GM23338 (cell line): ENCODE data around the gene BECN2. TPM values are rescaled to one million over a fixed set of nuclear protein-coding genes. Genes with fewer than 3 reads are reported as not detected.

Experiments
- ATAC-seq: fragments of 200-7000 bp; cut with Tn5 transposase; 3 replicates; pipeline ENCODE4 v1.9.1; 2020
- DNase-seq: peaks from one replicate; pipeline ENCODE4 v3.0.0-alpha.2; 2015; ENCODE audit warnings: low spot score
- H2AFZ ChIP-seq: fragments of 200-600 bp; sonication (generic); 2 replicates; pipeline ENCODE4 v1.8.0; 2016; ENCODE audit warnings: antibody characterized with exemption, mild to moderate bottlenecking, moderate library complexity
- H3F3A ChIP-seq: fragments of 200-600 bp; sonication (generic); replicated peaks from 2 replicates; pipeline ENCODE4 v1.8.0; 2017; ENCODE audit warnings: antibody characterized with exemption, mixed run types, low read depth
- H3K27ac ChIP-seq: fragments of 200-600 bp; sonication (generic); 2 replicates; pipeline ENCODE4 v1.6.1; 2016; ENCODE audit warnings: low read depth
- H3K27me3 ChIP-seq: fragments of 200-600 bp; sonication (generic); 2 replicates; pipeline ENCODE4 v1.8.0; 2016; ENCODE audit warnings: mild to moderate bottlenecking, mixed run types, moderate library complexity; ENCODE audit not compliant: insufficient read depth
- H3K36me3 ChIP-seq: fragments of 200-600 bp; sonication (generic); 2 replicates; pipeline ENCODE4 v1.8.0; 2016; ENCODE audit warnings: mild to moderate bottlenecking; ENCODE audit not compliant: insufficient read depth
- H3K4me1 ChIP-seq: fragments of 200-600 bp; sonication (generic); 2 replicates; pipeline ENCODE4 v1.8.0; 2016; ENCODE audit warnings: mild to moderate bottlenecking, moderate library complexity; ENCODE audit not compliant: insufficient read depth
- H3K4me2 ChIP-seq: fragments of 200-600 bp; sonication (generic); 2 replicates; pipeline ENCODE4 v1.7.1; 2017; ENCODE audit warnings: mixed run types
- H3K4me3 ChIP-seq: fragments of 200-600 bp; sonication (generic); 2 replicates; pipeline ENCODE4 v1.6.1; 2016; ENCODE audit warnings: mixed run types
- H3K79me2 ChIP-seq: fragments of 200-600 bp; sonication (generic); replicated peaks from 2 replicates; pipeline ENCODE4 v1.8.0; 2017; ENCODE audit warnings: mild to moderate bottlenecking; ENCODE audit not compliant: insufficient read depth
- H3K9me2 ChIP-seq: fragments of 200-600 bp; sonication (generic); 2 replicates; pipeline ENCODE4 v1.8.0; 2017; ENCODE audit not compliant: insufficient read depth
- H4K20me1 ChIP-seq: fragments of 200-600 bp; sonication (generic); replicated peaks from 2 replicates; pipeline ENCODE4 v1.8.0; 2017; ENCODE audit warnings: mild to moderate bottlenecking; ENCODE audit not compliant: insufficient read depth
- H3K27ac Mint-ChIP-seq: 2 replicates; pipeline ENCODE4 v1.8.0; 2020; ENCODE audit warnings: inconsistent platforms, mild to moderate bottlenecking, moderate library complexity, mixed read lengths
- H3K27me3 Mint-ChIP-seq: 3 replicates; pipeline ENCODE4 v1.8.0; 2022; ENCODE audit warnings: low read depth, mild to moderate bottlenecking, moderate library complexity, mixed read lengths, inconsistent platforms; ENCODE audit not compliant: insufficient read depth, poor library complexity
- H3K36me3 Mint-ChIP-seq: 3 replicates; pipeline ENCODE4 v1.8.0; 2021; ENCODE audit warnings: low read depth, mild to moderate bottlenecking, inconsistent platforms, moderate library complexity, mixed read lengths
- H3K4me1 Mint-ChIP-seq: 3 replicates; pipeline ENCODE4 v1.8.0; 2020; ENCODE audit warnings: mild to moderate bottlenecking, inconsistent platforms, mixed read lengths
- H3K4me3 Mint-ChIP-seq: 3 replicates; pipeline ENCODE4 v1.8.0; 2021; ENCODE audit warnings: moderate library complexity, mild to moderate bottlenecking, inconsistent platforms, mixed read lengths
- H3K9me3 Mint-ChIP-seq: 3 replicates; pipeline ENCODE4 v1.8.0; 2020; ENCODE audit warnings: moderate library complexity, mild to moderate bottlenecking, inconsistent platforms, mixed read lengths
- CREB1 ChIP-seq: fragments of 250-450 bp; sonication (Bioruptor Pico); IDR thresholded peaks from 2 replicates; pipeline ENCODE4 v1.5.0; 2020; ENCODE audit warnings: low read depth, mild to moderate bottlenecking, moderate library complexity
- EZH2 ChIP-seq: fragments of 200-600 bp; sonication (generic); IDR thresholded peaks from one replicate; pipeline ENCODE4 v1.8.0; 2017; ENCODE audit warnings: antibody characterized with exemption, mild to moderate bottlenecking, low read depth; ENCODE audit not compliant: unreplicated experiment
- EZH2phosphoT487 ChIP-seq: fragments of 200-600 bp; sonication (generic); IDR thresholded peaks from one replicate; pipeline ENCODE4 v1.8.1; 2018; ENCODE audit warnings: antibody characterized with exemption; ENCODE audit not compliant: unreplicated experiment
- JUNB ChIP-seq: IDR thresholded peaks from one replicate; pipeline ENCODE4 v1.6.1; 2016; ENCODE audit warnings: antibody characterized with exemption; ENCODE audit not compliant: unreplicated experiment
- NANOG ChIP-seq: IDR thresholded peaks from 2 replicates; pipeline ENCODE4 v1.6.1; 2016; ENCODE audit warnings: antibody characterized with exemption, borderline replicate concordance
- POLR2AphosphoS5 ChIP-seq: IDR thresholded peaks from 2 replicates; pipeline ENCODE4 v1.6.1; 2016; ENCODE audit warnings: antibody characterized with exemption, low read depth
- STAT1 ChIP-seq: IDR thresholded peaks from one replicate; pipeline ENCODE4 v1.6.1; 2016; ENCODE audit warnings: antibody characterized with exemption; ENCODE audit not compliant: unreplicated experiment
- ZNF114 ChIP-seq: fragments of 250-450 bp; sonication (Bioruptor Pico); IDR thresholded peaks from 2 replicates; pipeline ENCODE4 v1.5.0; 2020; ENCODE audit warnings: mild to moderate bottlenecking, moderate library complexity
- ZNF331 ChIP-seq: fragments of 250-450 bp; sonication (Bioruptor Pico); IDR thresholded peaks from 2 replicates; pipeline ENCODE4 v1.5.0; 2020; ENCODE audit warnings: low read depth, mild to moderate bottlenecking, moderate library complexity
- polyA plus RNA-seq: library from polyadenylated mRNA; unstranded; fragments of >200 nt; fragmentation: Nextera tagmentation; extraction: Ambion mirVana; gene quantifications from 2 replicates; pipeline ENCODE4 v1.2.1, GENCODE V29; 2016
- total RNA-seq: library from RNA; depleted of rRNA; stranded (reverse); fragments of >200 nt; shearing (Covaris generic); gene quantifications from 2 replicates; pipeline ENCODE4 v1.2.3, GENCODE V29; 2014
- TF ChIP-seq, protein P1 (sequence below): fragments of 250-450 bp; sonication (Bioruptor Pico); IDR thresholded peaks from 2 replicates; pipeline ENCODE4 v1.5.0; 2020; ENCODE audit warnings: mild to moderate bottlenecking, moderate library complexity
- TF ChIP-seq, protein P2 (sequence below), 2 experiments: fragments of 200-600 bp in 1 of 2; sonication (generic) in 1 of 2; conservative IDR thresholded peaks; 2 replicates each; pipeline versions ENCODE4 v1.5.1 to v1.6.1; 2016 to 2017; ENCODE audit warnings: antibody characterized with exemption in 2 of 2, low read depth in 2 of 2, mild to moderate bottlenecking in 2 of 2, moderate library complexity in 1 of 2
- TF ChIP-seq, protein P3 (sequence below): IDR thresholded peaks from 2 replicates; pipeline ENCODE4 v1.6.1; 2016; ENCODE audit warnings: antibody characterized with exemption
- TF ChIP-seq, protein P4 (sequence below): IDR thresholded peaks from one replicate; pipeline ENCODE4 v1.6.1; 2018; ENCODE audit warnings: antibody characterized with exemption; ENCODE audit not compliant: unreplicated experiment

BECN2 gene
- total and polyA plus RNA-seq, 2 experiments from 2014 or later, result not detected

DNA sequence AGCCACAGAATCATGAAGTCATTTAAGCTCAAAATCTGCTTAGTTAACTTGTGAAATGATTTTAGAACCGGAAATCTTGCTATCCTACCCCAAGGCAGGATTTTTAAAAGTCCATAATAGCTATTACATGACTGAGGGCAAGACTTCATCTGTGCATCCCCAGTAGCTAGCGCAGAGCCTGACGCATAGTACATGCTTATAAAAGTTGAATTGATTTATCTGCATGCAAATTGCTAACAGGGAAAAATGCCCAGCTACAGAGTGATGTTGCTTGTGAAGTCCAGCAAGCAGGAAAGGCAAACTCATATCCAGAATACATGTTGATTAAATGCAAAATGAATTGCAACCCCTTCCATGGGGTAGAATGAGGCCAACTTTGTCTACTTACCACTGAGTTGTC lies 49.4 kb downstream of the BECN2 start:
- Histone ChIP-seq H3K9me2 (no peaks in the 10 kb centered on the region), H3K27ac (no peak overlapping the region), H3K4me2 (no peak overlapping the region), H3K4me1 (peaks cover 10% of the 10 kb centered on the region; the same call in 1 of the 2 replicates), H3K4me3 (no peak overlapping the region), H3K79me2 (no peaks in the 10 kb centered on the region), H3K27me3 (no peaks in the 10 kb centered on the region), H3K36me3 (no peaks in the 10 kb centered on the region), H4K20me1 (no peaks in the 10 kb centered on the region), H3F3A (no peaks in the 10 kb centered on the region), H2AFZ (no peak overlapping the region)
- no peak overlapping the region for H3K27ac Mint-ChIP-seq
- H3K27me3 Mint-ChIP-seq, result peaks cover 9% of the 10 kb centered on the region
- ATAC-seq, result no peak
- no peak overlapping the region for H3K4me3 Mint-ChIP-seq
- DNase-seq, result no peak
- H3K9me3 Mint-ChIP-seq, result no peaks in the 10 kb centered on the region; the same call in 1 of the 3 replicates
- no peak for TF ChIP-seq EZH2
- TF ChIP-seq, protein P1, sequence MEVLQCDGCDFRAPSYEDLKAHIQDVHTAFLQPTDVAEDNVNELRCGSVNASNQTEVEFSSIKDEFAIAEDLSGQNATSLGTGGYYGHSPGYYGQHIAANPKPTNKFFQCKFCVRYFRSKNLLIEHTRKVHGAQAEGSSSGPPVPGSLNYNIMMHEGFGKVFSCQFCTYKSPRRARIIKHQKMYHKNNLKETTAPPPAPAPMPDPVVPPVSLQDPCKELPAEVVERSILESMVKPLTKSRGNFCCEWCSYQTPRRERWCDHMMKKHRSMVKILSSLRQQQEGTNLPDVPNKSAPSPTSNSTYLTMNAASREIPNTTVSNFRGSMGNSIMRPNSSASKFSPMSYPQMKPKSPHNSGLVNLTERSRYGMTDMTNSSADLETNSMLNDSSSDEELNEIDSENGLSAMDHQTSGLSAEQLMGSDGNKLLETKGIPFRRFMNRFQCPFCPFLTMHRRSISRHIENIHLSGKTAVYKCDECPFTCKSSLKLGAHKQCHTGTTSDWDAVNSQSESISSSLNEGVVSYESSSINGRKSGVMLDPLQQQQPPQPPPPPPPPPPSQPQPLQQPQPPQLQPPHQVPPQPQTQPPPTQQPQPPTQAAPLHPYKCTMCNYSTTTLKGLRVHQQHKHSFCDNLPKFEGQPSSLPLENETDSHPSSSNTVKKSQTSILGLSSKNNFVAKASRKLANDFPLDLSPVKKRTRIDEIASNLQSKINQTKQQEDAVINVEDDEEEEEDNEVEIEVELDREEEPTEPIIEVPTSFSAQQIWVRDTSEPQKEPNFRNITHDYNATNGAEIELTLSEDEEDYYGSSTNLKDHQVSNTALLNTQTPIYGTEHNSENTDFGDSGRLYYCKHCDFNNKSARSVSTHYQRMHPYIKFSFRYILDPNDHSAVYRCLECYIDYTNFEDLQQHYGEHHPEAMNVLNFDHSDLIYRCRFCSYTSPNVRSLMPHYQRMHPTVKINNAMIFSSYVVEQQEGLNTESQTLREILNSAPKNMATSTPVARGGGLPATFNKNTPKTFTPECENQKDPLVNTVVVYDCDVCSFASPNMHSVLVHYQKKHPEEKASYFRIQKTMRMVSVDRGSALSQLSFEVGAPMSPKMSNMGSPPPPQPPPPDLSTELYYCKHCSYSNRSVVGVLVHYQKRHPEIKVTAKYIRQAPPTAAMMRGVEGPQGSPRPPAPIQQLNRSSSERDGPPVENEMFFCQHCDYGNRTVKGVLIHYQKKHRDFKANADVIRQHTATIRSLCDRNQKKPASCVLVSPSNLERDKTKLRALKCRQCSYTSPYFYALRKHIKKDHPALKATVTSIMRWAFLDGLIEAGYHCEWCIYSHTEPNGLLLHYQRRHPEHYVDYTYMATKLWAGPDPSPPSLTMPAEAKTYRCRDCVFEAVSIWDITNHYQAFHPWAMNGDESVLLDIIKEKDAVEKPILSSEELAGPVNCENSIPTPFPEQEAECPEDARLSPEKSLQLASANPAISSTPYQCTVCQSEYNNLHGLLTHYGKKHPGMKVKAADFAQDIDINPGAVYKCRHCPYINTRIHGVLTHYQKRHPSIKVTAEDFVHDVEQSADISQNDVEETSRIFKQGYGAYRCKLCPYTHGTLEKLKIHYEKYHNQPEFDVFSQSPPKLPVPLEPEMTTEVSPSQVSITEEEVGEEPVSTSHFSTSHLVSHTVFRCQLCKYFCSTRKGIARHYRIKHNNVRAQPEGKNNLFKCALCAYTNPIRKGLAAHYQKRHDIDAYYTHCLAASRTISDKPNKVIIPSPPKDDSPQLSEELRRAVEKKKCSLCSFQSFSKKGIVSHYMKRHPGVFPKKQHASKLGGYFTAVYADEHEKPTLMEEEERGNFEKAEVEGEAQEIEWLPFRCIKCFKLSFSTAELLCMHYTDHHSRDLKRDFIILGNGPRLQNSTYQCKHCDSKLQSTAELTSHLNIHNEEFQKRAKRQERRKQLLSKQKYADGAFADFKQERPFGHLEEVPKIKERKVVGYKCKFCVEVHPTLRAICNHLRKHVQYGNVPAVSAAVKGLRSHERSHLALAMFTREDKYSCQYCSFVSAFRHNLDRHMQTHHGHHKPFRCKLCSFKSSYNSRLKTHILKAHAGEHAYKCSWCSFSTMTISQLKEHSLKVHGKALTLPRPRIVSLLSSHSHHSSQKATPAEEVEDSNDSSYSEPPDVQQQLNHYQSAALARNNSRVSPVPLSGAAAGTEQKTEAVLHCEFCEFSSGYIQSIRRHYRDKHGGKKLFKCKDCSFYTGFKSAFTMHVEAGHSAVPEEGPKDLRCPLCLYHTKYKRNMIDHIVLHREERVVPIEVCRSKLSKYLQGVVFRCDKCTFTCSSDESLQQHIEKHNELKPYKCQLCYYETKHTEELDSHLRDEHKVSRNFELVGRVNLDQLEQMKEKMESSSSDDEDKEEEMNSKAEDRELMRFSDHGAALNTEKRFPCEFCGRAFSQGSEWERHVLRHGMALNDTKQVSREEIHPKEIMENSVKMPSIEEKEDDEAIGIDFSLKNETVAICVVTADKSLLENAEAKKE, result no peak
- TF ChIP-seq ZNF114 (CRISPR knock-in tag), result no peak
- no peak for TF ChIP-seq ZNF331
- no peak for TF ChIP-seq JUNB
- TF ChIP-seq, protein P2, sequence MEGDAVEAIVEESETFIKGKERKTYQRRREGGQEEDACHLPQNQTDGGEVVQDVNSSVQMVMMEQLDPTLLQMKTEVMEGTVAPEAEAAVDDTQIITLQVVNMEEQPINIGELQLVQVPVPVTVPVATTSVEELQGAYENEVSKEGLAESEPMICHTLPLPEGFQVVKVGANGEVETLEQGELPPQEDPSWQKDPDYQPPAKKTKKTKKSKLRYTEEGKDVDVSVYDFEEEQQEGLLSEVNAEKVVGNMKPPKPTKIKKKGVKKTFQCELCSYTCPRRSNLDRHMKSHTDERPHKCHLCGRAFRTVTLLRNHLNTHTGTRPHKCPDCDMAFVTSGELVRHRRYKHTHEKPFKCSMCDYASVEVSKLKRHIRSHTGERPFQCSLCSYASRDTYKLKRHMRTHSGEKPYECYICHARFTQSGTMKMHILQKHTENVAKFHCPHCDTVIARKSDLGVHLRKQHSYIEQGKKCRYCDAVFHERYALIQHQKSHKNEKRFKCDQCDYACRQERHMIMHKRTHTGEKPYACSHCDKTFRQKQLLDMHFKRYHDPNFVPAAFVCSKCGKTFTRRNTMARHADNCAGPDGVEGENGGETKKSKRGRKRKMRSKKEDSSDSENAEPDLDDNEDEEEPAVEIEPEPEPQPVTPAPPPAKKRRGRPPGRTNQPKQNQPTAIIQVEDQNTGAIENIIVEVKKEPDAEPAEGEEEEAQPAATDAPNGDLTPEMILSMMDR (conservative IDR thresholded peaks at IDR 0.05; ENCODE audit: low read depth in 2 of 2), result no peak
- TF ChIP-seq NANOG, result no peak
- no peak for TF ChIP-seq EZH2phosphoT487
- TF ChIP-seq, protein P3, sequence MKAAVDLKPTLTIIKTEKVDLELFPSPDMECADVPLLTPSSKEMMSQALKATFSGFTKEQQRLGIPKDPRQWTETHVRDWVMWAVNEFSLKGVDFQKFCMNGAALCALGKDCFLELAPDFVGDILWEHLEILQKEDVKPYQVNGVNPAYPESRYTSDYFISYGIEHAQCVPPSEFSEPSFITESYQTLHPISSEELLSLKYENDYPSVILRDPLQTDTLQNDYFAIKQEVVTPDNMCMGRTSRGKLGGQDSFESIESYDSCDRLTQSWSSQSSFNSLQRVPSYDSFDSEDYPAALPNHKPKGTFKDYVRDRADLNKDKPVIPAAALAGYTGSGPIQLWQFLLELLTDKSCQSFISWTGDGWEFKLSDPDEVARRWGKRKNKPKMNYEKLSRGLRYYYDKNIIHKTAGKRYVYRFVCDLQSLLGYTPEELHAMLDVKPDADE, result no peak
- TF ChIP-seq CREB1 (CRISPR knock-in tag), result no peak
- TF ChIP-seq, protein P4, sequence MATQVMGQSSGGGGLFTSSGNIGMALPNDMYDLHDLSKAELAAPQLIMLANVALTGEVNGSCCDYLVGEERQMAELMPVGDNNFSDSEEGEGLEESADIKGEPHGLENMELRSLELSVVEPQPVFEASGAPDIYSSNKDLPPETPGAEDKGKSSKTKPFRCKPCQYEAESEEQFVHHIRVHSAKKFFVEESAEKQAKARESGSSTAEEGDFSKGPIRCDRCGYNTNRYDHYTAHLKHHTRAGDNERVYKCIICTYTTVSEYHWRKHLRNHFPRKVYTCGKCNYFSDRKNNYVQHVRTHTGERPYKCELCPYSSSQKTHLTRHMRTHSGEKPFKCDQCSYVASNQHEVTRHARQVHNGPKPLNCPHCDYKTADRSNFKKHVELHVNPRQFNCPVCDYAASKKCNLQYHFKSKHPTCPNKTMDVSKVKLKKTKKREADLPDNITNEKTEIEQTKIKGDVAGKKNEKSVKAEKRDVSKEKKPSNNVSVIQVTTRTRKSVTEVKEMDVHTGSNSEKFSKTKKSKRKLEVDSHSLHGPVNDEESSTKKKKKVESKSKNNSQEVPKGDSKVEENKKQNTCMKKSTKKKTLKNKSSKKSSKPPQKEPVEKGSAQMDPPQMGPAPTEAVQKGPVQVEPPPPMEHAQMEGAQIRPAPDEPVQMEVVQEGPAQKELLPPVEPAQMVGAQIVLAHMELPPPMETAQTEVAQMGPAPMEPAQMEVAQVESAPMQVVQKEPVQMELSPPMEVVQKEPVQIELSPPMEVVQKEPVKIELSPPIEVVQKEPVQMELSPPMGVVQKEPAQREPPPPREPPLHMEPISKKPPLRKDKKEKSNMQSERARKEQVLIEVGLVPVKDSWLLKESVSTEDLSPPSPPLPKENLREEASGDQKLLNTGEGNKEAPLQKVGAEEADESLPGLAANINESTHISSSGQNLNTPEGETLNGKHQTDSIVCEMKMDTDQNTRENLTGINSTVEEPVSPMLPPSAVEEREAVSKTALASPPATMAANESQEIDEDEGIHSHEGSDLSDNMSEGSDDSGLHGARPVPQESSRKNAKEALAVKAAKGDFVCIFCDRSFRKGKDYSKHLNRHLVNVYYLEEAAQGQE, result no peak
- no peak for TF ChIP-seq POLR2AphosphoS5
- no peak for TF ChIP-seq STAT1
- no peaks in the 10 kb centered on the region for H3K36me3 Mint-ChIP-seq
- peaks cover 17% of the 10 kb centered on the region for H3K4me1 Mint-ChIP-seq
